Loucy (cell line): ENCODE results near the gene C20orf202.

ENCODE experiments used
- EZH2phosphoT487 ChIP-seq: fragments of 200-600 bp; IDR thresholded peaks from 2 replicates; pipeline ENCODE4 v1.6.1; 2018; ENCODE audit warnings: antibody characterized with exemption, mild to moderate bottlenecking, moderate library complexity, borderline replicate concordance
- TF ChIP-seq, protein P1 (sequence below): fragments of 200-600 bp; sonication (generic); conservative IDR thresholded peaks from 2 replicates; pipeline ENCODE4 v1.5.1; 2014; ENCODE audit warnings: mild to moderate bottlenecking, antibody characterized with exemption, low read length

DNA sequence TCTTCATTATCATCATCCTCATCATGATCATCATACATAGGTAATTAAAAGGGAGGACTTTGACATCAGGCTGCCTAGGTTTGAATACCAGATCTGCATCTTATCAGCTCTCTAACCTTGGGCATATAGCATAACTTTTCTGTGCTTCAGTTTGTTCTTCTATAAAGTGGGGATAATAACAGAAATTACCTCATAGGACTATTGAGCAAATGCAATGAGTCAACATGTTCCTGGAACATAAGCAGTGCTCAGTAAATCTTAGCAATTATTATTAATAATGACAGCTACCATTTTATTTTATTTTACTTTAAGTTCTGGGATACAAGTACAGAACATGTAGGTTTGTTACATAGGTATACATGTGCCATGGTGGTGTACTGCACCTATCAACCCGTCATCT is 7.2 kb downstream of the C20orf202 start:
- TF ChIP-seq, protein P1, sequence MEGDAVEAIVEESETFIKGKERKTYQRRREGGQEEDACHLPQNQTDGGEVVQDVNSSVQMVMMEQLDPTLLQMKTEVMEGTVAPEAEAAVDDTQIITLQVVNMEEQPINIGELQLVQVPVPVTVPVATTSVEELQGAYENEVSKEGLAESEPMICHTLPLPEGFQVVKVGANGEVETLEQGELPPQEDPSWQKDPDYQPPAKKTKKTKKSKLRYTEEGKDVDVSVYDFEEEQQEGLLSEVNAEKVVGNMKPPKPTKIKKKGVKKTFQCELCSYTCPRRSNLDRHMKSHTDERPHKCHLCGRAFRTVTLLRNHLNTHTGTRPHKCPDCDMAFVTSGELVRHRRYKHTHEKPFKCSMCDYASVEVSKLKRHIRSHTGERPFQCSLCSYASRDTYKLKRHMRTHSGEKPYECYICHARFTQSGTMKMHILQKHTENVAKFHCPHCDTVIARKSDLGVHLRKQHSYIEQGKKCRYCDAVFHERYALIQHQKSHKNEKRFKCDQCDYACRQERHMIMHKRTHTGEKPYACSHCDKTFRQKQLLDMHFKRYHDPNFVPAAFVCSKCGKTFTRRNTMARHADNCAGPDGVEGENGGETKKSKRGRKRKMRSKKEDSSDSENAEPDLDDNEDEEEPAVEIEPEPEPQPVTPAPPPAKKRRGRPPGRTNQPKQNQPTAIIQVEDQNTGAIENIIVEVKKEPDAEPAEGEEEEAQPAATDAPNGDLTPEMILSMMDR: no peak
- TF ChIP-seq EZH2phosphoT487: no peak
